Measurements from ENCODE around the gene TAS2R50. TPM values are rescaled to one million over a fixed set of nuclear protein-coding genes. Genes with fewer than 3 reads are reported as not detected.

Gene TAS2R50, protein sequence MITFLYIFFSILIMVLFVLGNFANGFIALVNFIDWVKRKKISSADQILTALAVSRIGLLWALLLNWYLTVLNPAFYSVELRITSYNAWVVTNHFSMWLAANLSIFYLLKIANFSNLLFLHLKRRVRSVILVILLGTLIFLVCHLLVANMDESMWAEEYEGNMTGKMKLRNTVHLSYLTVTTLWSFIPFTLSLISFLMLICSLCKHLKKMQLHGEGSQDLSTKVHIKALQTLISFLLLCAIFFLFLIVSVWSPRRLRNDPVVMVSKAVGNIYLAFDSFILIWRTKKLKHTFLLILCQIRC
- total RNA-seq, result 6.0 and 6.9 TPM in 2 replicates

DNA sequence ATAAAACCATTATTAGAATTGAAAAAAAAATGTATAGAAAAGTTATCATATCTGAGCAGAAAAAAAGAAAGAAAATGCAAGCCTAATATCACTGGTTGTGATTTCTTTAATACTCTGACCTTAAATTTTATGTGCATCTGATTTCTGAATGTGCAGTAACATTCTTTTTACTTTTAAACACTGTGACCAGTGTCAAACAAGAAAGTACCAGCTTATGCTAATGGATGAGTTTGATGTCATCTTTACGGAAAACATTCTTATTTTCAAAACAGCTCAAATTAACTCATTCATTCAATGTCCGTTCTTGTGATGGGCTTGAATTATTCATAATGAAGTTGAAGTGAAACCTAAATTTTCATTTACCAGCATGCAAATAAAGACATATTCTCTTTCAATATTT is at the start of gene TAS2R50:
TAS2R50 (minus strand) TSS at position 101 of the 400 bp plus-strand sequence; CDS start at position 49, 52 bp downstream.

GRCh38 chr12:11031307-11031706 is 44.6 kb upstream of the TAS2R50 start, which contains the start of gene TAS2R31:
Gene TAS2R31 (minus strand): TSS chr12:11031407. CDS start chr12:11031335, 72 bp downstream.

DNA sequence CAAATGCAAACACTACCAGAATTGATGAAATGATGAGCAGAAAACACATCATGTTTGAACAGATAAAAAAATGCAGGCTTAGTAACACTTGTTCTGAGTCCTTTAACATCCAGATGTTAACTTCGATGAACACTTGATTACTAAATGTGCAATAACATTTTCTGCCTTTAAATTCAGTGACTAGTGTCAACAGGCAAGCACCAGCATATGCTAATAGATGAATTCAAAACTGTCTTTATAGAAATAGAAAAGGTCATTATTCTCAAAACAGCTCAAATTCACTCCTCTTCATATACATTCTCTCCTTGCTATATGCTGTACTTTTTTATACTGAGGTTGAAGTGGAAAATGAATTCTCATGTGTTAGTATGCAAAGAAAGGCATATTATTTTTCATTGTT is 35.8 kb upstream of the TAS2R50 start, which contains the start of gene TAS2R19:
TAS2R19 (minus strand) TSS at position 101 of the 400 bp plus-strand sequence; CDS start at position 52, 49 bp downstream.

GRCh38 chr12:10998204-10998603 is 11.5 kb upstream of the TAS2R50 start, which contains the start of gene TAS2R20:
Gene TAS2R20 (minus strand): TSS chr12:10998304. CDS start chr12:10997875, 429 bp downstream.

DNA sequence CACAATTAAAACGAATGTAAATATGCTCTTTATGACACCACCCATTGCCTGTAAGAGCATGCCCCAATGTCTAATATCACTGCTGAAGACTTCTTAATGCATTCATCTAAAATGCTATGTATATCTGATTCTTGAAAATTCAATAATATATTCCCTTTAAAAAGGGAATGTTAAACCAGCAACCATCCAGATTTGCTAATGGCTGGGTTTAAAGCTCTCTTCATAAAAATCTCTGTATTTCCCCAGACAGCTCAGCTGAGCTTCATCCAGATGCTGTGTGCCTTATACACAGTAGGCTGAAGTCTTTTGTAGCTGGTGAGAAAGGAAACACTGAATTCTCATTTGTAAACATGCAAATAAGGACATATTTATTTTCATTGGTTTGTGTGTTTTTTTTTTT is 47.5 kb downstream of the TAS2R50 start, which contains the start of gene TAS2R14:
TAS2R14 (minus strand) TSS at position 101 of the 400 bp plus-strand sequence; CDS start at position 45, 56 bp downstream.

Other genes with a start within 250 kb of the TAS2R50 start
- gene TAS2R7, start 184.3 kb downstream of the TAS2R50 start, total RNA-seq, result 0.13 and 0.14 TPM in 2 replicates
- gene TAS2R8, start 179.6 kb downstream of the TAS2R50 start, total RNA-seq, result not detected in 2 replicates
- 0.13 TPM in 1 of 2 replicates, not detected in the other for gene TAS2R9, start 176.7 kb downstream of the TAS2R50 start, total RNA-seq
- 1.1 TPM in 2 replicates for gene TAS2R10, start 160.6 kb downstream of the TAS2R50 start, total RNA-seq
- gene PRR4, start 137.4 kb downstream of the TAS2R50 start, total RNA-seq, result 1.9 and 2.3 TPM in 2 replicates
- gene PRH1, start 102.7 kb downstream of the TAS2R50 start, total RNA-seq, result 22.9 and 38.6 TPM in 2 replicates
- gene TAS2R13, start 77.3 kb downstream of the TAS2R50 start, total RNA-seq, result 2.9 and 5.2 TPM in 2 replicates
- gene PRH2, start 57.7 kb downstream of the TAS2R50 start, total RNA-seq, result not detected in 2 replicates
- 4.9 and 6.8 TPM in 2 replicates for gene TAS2R14, start 47.6 kb downstream of the TAS2R50 start, total RNA-seq
- gene TAS2R20, start 11.4 kb upstream of the TAS2R50 start, total RNA-seq, result 7.2 and 8.6 TPM in 2 replicates
- gene TAS2R19, start 35.7 kb upstream of the TAS2R50 start, total RNA-seq, result 9.8 and 13.0 TPM in 2 replicates
- gene TAS2R31, start 44.5 kb upstream of the TAS2R50 start, total RNA-seq, result 12.5 and 12.6 TPM in 2 replicates
- gene TAS2R46, start 75.4 kb upstream of the TAS2R50 start, total RNA-seq, result 6.3 and 9.4 TPM in 2 replicates
- gene TAS2R43, start 105.4 kb upstream of the TAS2R50 start, total RNA-seq, result 10.2 TPM in 1 of 2 replicates, not detected in the other
- gene TAS2R30, start 147.7 kb upstream of the TAS2R50 start, total RNA-seq, result 14.9 and 15.2 TPM in 2 replicates
- gene SMIM10L1, start 184.3 kb upstream of the TAS2R50 start, total RNA-seq, result 9.0 and 9.7 TPM in 2 replicates
- gene TAS2R42, start 200.0 kb upstream of the TAS2R50 start, total RNA-seq, result not detected in 2 replicates